Prostate gland (tissue), 2 donors: ENCODE measurements around the gene LRRC2. TPM values are rescaled to one million over a fixed set of nuclear protein-coding genes. Genes with fewer than 3 reads are reported as not detected.
"Not testable (repeated sequence)": the region's sequence is repeated elsewhere in the genome, so short reads cannot be mapped to it uniquely, and the experiment has no call there.

Experiments
- DNase-seq: peaks from one replicate; pipeline ENCODE4 v3.0.0-alpha.2; 2019; ENCODE audit warnings: low spot score
- H3K27ac ChIP-seq, 2 donors: fragments of 200-600 bp; sonication (generic); 2 replicates each; pipeline ENCODE4 v1.5.1; 2017 to 2019
- H3K27me3 ChIP-seq: fragments of 200-600 bp; sonication (generic); replicated peaks from 2 replicates; pipeline ENCODE4 v1.5.1; 2019; ENCODE audit not compliant: insufficient read depth
- H3K36me3 ChIP-seq, 2 donors: fragments of 200-600 bp; sonication (generic); 1 replicate in 1 of 2; 2 replicates in 1 of 2; pipeline versions ENCODE4 v1.5.1 to v1.8.1; 2017 to 2019
- H3K4me1 ChIP-seq: fragments of 200-600 bp; sonication (generic); replicated peaks from 2 replicates; pipeline ENCODE4 v1.5.1; 2019
- H3K4me3 ChIP-seq, 2 donors: fragments of 200-600 bp; sonication (generic); 2 replicates each; pipeline ENCODE4 v1.5.1; 2017 to 2019
- H3K9me3 ChIP-seq: fragments of 200-600 bp; sonication (generic); 2 replicates; pipeline ENCODE4 v1.5.1; 2017
- POLR2A ChIP-seq: fragments of 450-650 bp; IDR thresholded peaks from one replicate; pipeline ENCODE4 v1.6.1; 2016; ENCODE audit warnings: antibody characterized with exemption, mild to moderate bottlenecking
- POLR2AphosphoS5 ChIP-seq: sonication (generic); formaldehyde crosslinking; IDR thresholded peaks from one replicate; pipeline ENCODE4 v1.6.1; 2017; ENCODE audit warnings: antibody characterized with exemption
- WGBS: methylation state at CpG from one replicate; pipeline ENCODE4 v1.1.5; 2018; 5-methylcytosine and 5-hydroxymethylcytosine counted together
- intact Hi-C: fragments of 100-400 bp; cut with DNase I; formaldehyde crosslinking; loops from one replicate; pipeline ENCODE4 v1.14.2; 2022
- total RNA-seq, 2 donors: library from RNA; depleted of rRNA; stranded (reverse); fragments of >200 nt; gene quantifications; one replicate each; pipeline ENCODE4 v1.1.0, GENCODE V29; 2016
- TF ChIP-seq, protein P1 (sequence below), 4 experiments: fragments of 200-600 bp in 2 of 4; fragments of 450-650 bp in 2 of 4; sonication (generic) in 2 of 4; IDR thresholded peaks; 1 replicate in 3 of 4; 2 replicates in 1 of 4; pipeline ENCODE4 v1.5.1; 2016 to 2019; ENCODE audit warnings: antibody characterized with exemption in 4 of 4, mild to moderate bottlenecking in 2 of 4, moderate library complexity in 2 of 4

Gene LRRC2
- total RNA-seq, 2 donors from 2014 or later: 0.45 to 1.6 TPM

DNA sequence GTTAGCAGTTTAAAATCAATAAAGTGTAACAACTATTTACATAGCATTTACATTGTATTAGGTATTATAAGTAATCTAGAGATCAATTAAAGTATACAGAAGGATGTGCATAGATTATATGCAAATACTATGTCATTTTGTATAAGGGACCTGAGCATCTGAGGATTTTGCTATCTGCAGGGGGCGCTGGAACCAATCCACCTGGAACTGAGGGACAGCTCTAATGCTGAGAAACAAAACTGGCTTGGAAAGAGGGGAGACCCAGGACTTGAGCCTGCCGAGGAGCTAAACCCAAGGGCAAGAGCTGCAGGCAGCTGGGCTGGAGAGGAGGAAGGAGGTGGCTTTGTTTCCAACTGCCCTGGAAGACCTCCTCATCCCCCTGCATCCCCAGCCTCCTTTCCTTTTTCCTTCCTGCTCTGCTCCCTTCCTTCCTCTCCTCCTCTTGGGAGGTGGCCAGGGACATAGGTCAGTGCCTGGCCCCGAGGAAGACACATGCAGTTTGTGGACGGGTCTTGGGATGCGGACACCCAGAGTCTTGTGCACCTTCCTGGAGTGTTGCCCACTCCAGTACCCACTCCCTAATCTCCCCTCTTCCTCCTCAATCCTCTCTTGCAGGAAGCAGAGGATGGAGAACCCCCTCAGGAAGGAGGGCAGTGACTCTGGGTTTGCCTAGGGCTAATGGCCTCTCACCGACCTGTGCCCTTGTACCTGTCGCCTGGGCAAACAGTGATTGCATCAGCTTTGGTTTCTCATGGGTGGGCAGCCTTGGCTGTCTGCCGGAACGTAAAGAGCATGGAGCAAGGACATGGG is 69.2 kb downstream of the LRRC2 start:
- no peak for DNase-seq
- intact Hi-C loops: no loop called here
- TF ChIP-seq POLR2AphosphoS5: no peak
- TF ChIP-seq, protein P1, sequence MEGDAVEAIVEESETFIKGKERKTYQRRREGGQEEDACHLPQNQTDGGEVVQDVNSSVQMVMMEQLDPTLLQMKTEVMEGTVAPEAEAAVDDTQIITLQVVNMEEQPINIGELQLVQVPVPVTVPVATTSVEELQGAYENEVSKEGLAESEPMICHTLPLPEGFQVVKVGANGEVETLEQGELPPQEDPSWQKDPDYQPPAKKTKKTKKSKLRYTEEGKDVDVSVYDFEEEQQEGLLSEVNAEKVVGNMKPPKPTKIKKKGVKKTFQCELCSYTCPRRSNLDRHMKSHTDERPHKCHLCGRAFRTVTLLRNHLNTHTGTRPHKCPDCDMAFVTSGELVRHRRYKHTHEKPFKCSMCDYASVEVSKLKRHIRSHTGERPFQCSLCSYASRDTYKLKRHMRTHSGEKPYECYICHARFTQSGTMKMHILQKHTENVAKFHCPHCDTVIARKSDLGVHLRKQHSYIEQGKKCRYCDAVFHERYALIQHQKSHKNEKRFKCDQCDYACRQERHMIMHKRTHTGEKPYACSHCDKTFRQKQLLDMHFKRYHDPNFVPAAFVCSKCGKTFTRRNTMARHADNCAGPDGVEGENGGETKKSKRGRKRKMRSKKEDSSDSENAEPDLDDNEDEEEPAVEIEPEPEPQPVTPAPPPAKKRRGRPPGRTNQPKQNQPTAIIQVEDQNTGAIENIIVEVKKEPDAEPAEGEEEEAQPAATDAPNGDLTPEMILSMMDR (IDR thresholded peaks at IDR 0.05): peak in 1 of 4 experiments; percentile 6
- Histone ChIP-seq H3K36me3 (no peaks in the 10 kb centered on the region), H3K27me3 (no peaks in the 10 kb centered on the region), H3K4me1 (no peaks in the 10 kb centered on the region), H3K4me3 (no peak overlapping the region), H3K9me3 (no peaks in the 10 kb centered on the region), H3K27ac (no peak overlapping the region)
- WGBS: 72% methylated on average over 9 of the region's 9 CpGs

DNA sequence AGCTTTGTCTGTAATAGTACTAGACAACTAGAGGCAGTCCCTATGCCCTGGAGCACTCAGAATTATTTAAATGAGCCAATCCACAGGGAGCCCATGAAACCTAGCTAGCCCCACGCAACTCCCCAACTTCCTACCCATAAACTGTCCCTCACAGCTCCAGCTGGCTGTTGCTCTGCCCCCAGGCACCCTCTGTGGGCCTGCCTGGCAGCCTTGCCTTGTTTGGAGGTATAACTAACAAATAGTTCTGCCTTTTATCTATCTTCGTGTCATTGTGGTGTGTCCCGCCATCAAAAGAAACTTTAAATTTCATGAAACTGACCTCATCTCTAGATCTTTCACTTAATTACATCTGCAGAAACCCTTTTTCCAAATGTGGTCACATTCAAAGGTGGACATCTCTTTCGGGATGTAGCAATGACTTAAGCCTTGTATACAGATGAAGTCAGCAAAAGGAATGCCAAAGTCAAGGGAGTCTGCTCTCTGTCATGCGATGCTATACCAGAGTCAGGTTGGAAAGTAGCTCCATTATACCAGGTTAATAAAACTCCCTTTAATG is 70.1 kb downstream of the LRRC2 start:
- intact Hi-C loops: no loop called here
- 75% methylated on average over 5 of the region's 5 CpGs for WGBS
- Histone ChIP-seq H3K4me1 (no peaks in the 10 kb centered on the region), H3K27ac (no peak overlapping the region), H3K27me3 (no peaks in the 10 kb centered on the region), H3K4me3 (no peak overlapping the region), H3K36me3 (no peaks in the 10 kb centered on the region), H3K9me3 (no peaks in the 10 kb centered on the region)
- no peak for DNase-seq
- TF ChIP-seq POLR2AphosphoS5 (no peak), POLR2A (no peak)
- TF ChIP-seq, protein P1 (IDR thresholded peaks at IDR 0.05): no peak

DNA sequence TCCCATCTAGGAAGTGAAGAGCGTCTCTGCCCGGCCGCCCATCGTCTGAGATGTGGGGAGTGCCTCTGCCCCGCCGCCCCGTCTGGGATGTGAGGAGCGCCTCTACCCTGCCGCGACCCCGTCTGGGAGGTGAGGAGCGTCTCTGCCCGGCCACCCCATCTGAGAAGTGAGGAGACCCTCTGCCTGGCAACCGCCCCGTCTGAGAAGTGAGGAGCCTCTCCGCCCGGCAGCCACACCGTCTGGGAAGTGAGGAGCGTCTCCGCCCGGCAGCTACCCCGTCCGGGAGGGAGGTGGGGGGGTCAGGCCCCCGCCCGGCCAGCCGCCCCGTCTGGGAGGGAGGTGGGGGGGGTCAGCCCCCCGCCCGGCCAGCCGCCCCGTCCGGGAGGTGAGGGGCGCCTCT is 71.6 kb downstream of the LRRC2 start:
- WGBS: 97% methylated on average over 17 of the region's 33 CpGs
- H3K4me1 ChIP-seq, H3K36me3 ChIP-seq, H3K27me3 ChIP-seq, intact Hi-C loops, H3K4me3 ChIP-seq, H3K27ac ChIP-seq, DNase-seq, H3K9me3 ChIP-seq: not testable (repeated sequence)

DNA sequence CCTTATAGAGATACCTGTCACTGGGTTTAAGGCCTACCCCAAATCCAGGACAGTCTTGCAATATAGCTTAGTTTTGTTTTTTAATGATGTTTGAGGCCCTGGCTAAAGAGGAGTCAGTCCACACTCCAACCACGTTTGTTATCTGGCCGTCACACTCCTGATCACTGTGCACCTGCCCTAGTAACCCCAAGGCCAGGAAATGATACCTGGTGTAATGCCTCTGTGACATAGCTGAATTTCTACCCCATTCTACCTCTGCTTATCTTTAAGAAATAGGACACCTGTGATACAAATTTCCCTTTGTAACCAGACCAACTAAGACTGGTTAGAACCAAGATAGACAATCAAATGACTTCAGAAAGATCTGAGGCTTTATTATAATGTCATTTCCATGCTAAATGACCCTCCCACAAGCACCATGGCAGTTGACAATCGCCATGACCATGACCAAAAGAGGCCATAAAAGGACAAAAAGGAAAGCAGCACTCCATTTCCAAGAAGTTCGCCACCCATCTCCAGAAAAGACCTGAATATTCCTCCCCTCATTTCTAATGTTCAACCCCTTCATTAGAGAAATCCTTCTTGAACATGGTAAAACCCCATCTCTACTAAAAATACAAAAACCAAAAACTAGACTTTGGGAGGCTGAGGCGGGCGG is 73.1 kb downstream of the LRRC2 start:
- WGBS: 97% methylated on average over 6 of the region's 6 CpGs
- no peaks in the 10 kb centered on the region for H3K9me3 ChIP-seq
- H3K27me3 ChIP-seq: no peaks in the 10 kb centered on the region
- DNase-seq: no peak
- intact Hi-C loops: no loop called here
- no peaks in the 10 kb centered on the region for H3K4me1 ChIP-seq
- no peaks in the 10 kb centered on the region for H3K36me3 ChIP-seq
- TF ChIP-seq, protein P1 (IDR thresholded peaks at IDR 0.05): no peak
- TF ChIP-seq POLR2AphosphoS5: no peak
- no peak for TF ChIP-seq POLR2A
- no peak overlapping the region for H3K27ac ChIP-seq
- no peak overlapping the region for H3K4me3 ChIP-seq

DNA sequence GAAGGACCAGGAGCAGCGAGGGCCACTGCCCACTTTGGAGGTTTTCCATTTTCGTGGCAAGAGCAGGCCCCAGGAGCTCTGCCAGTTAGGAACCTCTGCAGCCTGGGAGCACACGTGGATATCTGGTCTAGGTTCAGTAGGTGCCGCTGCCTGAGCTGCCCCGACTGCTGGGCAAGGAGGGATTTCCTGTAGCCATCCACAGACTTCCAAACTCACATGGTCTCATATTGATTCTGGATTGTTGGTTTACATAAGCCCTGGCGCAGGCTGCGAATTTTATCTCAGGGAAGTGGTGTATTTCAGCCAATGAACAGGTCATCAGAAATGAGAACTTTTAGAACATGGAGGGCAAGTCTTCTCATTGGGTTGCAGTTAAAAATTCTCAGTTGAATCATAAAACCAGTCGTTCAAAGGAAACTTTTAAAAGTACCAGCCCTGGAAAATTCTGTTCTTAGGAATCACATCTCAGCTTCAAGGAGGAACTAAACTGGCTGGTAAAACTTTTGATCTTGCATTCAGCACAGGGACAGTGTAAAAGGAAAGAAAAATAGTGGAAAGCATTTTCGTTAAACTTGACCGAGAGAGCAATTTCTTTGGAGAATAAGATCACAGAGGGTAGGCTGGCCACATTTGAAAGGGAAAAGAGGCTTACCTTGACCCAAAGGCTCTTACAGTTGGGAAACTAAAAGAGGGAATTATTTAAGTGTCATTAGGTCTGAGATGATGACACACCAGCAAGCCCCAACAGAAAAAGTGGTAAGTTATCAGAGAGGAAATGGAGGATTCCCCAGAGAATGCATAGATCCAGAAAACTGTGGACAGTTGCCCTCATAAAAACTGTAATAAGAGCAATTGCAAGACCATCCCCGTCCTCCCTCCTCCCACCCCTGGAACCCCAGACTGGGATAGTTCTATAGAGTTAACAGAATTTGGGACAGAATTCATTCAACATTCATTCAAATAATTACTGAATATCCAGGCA is 74.7 kb downstream of the LRRC2 start:
- intact Hi-C loops: no loop called here
- 73% methylated on average over 11 of the region's 11 CpGs for WGBS

More for the DNA sequence above, 74.7 kb downstream of the LRRC2 start:
- Histone ChIP-seq H3K4me3 (no peak overlapping the region), H3K36me3 (no peaks in the 10 kb centered on the region), H3K4me1 (no peaks in the 10 kb centered on the region), H3K9me3 (no peaks in the 10 kb centered on the region), H3K27me3 (no peaks in the 10 kb centered on the region), H3K27ac (no peak overlapping the region)
- no peak for DNase-seq
- TF ChIP-seq, protein P1 (IDR thresholded peaks at IDR 0.05): no peak
- TF ChIP-seq POLR2AphosphoS5: no peak
- TF ChIP-seq POLR2A: no peak
